Astrocyte (in vitro differentiated cells and primary cell): ENCODE measurements around the gene NCOA7. TPM values are rescaled to one million over a fixed set of nuclear protein-coding genes. Genes with fewer than 3 reads are reported as not detected.

Source experiments
- DNase-seq: peaks from one replicate; pipeline ENCODE4 v3.0.0-alpha.2; 2010; ENCODE audit warnings: low read depth
- FAIRE-seq: peaks from 2 replicates; lab custom pipeline; 2011; peaks lifted over from hg19 to GRCh38; lab: Jason Lieb, UNC
- H2AFZ ChIP-seq: 2 replicates; pipeline ENCODE4 v1.6.0; 2012; ENCODE audit warnings: low read depth, low read length, inconsistent platforms
- H3K27ac ChIP-seq: 2 replicates; pipeline ENCODE4 v1.5.1; 2011; ENCODE audit warnings: low read depth, low read length, inconsistent platforms
- H3K27me3 ChIP-seq: 2 replicates; pipeline ENCODE4 v1.6.0; 2011; ENCODE audit warnings: low read length, inconsistent platforms; ENCODE audit not compliant: insufficient read depth
- H3K36me3 ChIP-seq: 2 replicates; pipeline ENCODE4 v1.5.1; 2011; ENCODE audit warnings: low read length, inconsistent platforms; ENCODE audit not compliant: insufficient read depth
- H3K4me1 ChIP-seq: 2 replicates; pipeline ENCODE4 v1.5.1; 2011; ENCODE audit warnings: low read length, inconsistent platforms; ENCODE audit not compliant: insufficient read depth
- H3K4me2 ChIP-seq: 2 replicates; pipeline ENCODE4 v1.6.0; 2012; ENCODE audit warnings: low read length, inconsistent platforms
- H3K4me3 ChIP-seq: 2 replicates; pipeline ENCODE4 v1.5.1; 2011; ENCODE audit warnings: low read depth, mild to moderate bottlenecking, low read length, inconsistent platforms; ENCODE audit not compliant: insufficient read depth
- H3K79me2 ChIP-seq: 2 replicates; pipeline ENCODE4 v1.6.0; 2012; ENCODE audit warnings: mild to moderate bottlenecking, low read length, inconsistent platforms; ENCODE audit not compliant: insufficient read depth
- H3K9ac ChIP-seq: 2 replicates; pipeline ENCODE4 v1.6.0; 2012; ENCODE audit warnings: mild to moderate bottlenecking, low read length, inconsistent platforms
- H3K9me3 ChIP-seq: 2 replicates; pipeline ENCODE4 v1.5.1; 2012; ENCODE audit warnings: low read depth, mild to moderate bottlenecking, low read length, inconsistent platforms; ENCODE audit not compliant: insufficient read depth
- H4K20me1 ChIP-seq: 2 replicates; pipeline ENCODE4 v1.6.0; 2012; ENCODE audit warnings: low read length, inconsistent platforms; ENCODE audit not compliant: insufficient read depth
- H3K27ac Mint-ChIP-seq: one replicate; pipeline ENCODE4 v1.8.0; 2021; ENCODE audit warnings: mild to moderate bottlenecking, mixed read lengths; ENCODE audit not compliant: unreplicated experiment
- H3K27me3 Mint-ChIP-seq: one replicate; pipeline ENCODE4 v1.8.0; 2021; ENCODE audit warnings: low read depth, mixed read lengths; ENCODE audit not compliant: unreplicated experiment
- H3K36me3 Mint-ChIP-seq: one replicate; pipeline ENCODE4 v1.8.0; 2021; ENCODE audit warnings: low read depth, mixed read lengths; ENCODE audit not compliant: unreplicated experiment
- H3K4me1 Mint-ChIP-seq: one replicate; pipeline ENCODE4 v1.8.0; 2021; ENCODE audit warnings: low read depth, mixed read lengths; ENCODE audit not compliant: unreplicated experiment
- H3K4me3 Mint-ChIP-seq: one replicate; pipeline ENCODE4 v1.8.0; 2021; ENCODE audit warnings: mild to moderate bottlenecking, moderate library complexity, mixed read lengths; ENCODE audit not compliant: unreplicated experiment
- H3K9me3 Mint-ChIP-seq: one replicate; pipeline ENCODE4 v1.8.0; 2021; ENCODE audit warnings: mild to moderate bottlenecking, mixed read lengths; ENCODE audit not compliant: unreplicated experiment
- EZH2 ChIP-seq: IDR thresholded peaks from 2 replicates; pipeline ENCODE4 v1.6.1; 2012; ENCODE audit warnings: mild to moderate bottlenecking, low read length, inconsistent platforms; ENCODE audit not compliant: insufficient read depth
- total RNA-seq: library from RNA; stranded (reverse); gene quantifications from 2 replicates; pipeline ENCODE4 v1.2.1, GENCODE V29; 2021
- TF ChIP-seq, protein P1 (sequence below): IDR thresholded peaks from 2 replicates; pipeline ENCODE4 v1.5.1; 2011; ENCODE audit warnings: low read depth, mild to moderate bottlenecking, inconsistent platforms, low read length, moderate library complexity; ENCODE audit not compliant: insufficient read depth

Gene NCOA7
- total RNA-seq, 1 donor from 2014 or later = 26.0 TPM

DNA sequence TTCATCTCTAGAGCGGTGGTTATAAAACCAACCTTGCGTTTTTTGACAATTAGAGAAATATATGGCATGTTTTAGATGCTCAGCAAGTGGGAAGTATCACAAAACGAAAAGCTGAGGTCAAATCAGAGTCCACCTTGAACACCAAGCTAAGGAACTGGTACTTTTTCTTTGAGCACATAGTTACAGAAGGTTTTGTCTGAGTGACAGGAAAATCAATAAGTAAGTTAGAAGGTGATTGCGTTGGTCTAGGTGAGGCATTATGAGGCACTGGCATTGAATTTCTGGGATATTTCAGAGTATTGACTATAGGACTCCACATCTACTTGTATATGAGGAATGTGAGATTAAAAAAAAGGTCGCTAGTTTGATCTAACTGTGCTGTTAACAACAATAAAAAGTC lies 165.2 kb downstream of the NCOA7 start:
- Mint-ChIP-seq H3K9me3 (no peaks in the 10 kb centered on the region), H3K4me1 (no peaks in the 10 kb centered on the region), H3K36me3 (no peaks in the 10 kb centered on the region), H3K27me3 (no peaks in the 10 kb centered on the region), H3K4me3 (no peak overlapping the region), H3K27ac (no peak overlapping the region)
- peak overlapping the region; percentile 83 for H3K27ac ChIP-seq
- H3K36me3 ChIP-seq = no peaks in the 10 kb centered on the region
- peak overlapping the region; percentile 90 for H3K4me3 ChIP-seq
- no peaks in the 10 kb centered on the region for H3K9me3 ChIP-seq
- DNase-seq (no peak), FAIRE-seq (no peak)
- H3K4me2 ChIP-seq = peak overlapping the region; percentile 87
- peak overlapping the region; percentile 94 for H3K9ac ChIP-seq
- H3K27me3 ChIP-seq = peaks cover 2% of the 10 kb centered on the region
- no peak overlapping the region for H2AFZ ChIP-seq
- no peaks in the 10 kb centered on the region for H4K20me1 ChIP-seq
- TF ChIP-seq EZH2 = no peak
- TF ChIP-seq, protein P1, sequence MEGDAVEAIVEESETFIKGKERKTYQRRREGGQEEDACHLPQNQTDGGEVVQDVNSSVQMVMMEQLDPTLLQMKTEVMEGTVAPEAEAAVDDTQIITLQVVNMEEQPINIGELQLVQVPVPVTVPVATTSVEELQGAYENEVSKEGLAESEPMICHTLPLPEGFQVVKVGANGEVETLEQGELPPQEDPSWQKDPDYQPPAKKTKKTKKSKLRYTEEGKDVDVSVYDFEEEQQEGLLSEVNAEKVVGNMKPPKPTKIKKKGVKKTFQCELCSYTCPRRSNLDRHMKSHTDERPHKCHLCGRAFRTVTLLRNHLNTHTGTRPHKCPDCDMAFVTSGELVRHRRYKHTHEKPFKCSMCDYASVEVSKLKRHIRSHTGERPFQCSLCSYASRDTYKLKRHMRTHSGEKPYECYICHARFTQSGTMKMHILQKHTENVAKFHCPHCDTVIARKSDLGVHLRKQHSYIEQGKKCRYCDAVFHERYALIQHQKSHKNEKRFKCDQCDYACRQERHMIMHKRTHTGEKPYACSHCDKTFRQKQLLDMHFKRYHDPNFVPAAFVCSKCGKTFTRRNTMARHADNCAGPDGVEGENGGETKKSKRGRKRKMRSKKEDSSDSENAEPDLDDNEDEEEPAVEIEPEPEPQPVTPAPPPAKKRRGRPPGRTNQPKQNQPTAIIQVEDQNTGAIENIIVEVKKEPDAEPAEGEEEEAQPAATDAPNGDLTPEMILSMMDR = no peak
- H3K4me1 ChIP-seq = peaks cover 13% of the 10 kb centered on the region
- peaks cover 19% of the 10 kb centered on the region for H3K79me2 ChIP-seq

DNA sequence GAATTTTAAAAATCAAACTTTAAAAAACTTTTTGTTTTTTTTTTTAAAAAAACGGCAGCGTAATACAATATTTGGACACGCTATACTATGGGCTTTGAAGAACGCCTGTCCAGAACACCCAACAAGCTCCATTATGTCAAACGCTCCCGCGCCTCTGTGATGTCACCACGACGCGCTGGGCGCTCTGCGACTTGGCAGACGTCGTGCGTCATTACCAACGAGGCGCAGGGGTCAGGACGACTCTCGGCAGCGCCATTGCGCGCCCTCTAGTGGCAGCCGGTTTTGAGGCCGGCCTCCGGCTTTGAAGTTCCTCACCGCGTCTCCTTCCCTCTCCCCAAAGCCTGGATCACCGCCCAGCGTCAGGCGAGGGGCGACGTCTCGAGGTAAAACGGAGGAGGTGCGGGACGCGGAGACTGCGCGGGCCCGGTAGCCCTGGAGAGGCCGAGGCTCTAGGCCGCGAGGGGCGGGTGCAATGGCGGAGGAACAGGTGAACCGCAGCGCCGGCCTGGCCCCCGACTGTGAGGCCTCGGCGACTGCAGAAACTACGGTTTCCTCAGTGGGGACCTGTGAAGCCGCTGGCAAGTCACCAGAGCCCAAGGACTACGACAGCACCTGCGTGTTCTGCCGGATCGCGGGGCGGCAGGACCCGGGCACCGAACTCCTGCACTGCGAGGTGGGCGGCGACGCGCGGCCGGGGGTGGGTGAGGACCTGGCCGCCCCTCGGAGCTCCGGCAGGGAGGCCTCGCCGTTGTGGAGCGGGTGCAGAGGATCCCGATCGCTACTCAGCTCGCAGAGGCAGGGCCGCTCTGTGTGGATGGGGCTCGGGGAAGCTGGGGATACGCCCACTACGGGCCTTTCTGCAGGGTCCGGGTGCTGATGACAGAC lies 166.0 kb downstream of the NCOA7 start, which contains the start of gene HINT3:
Gene HINT3, plus strand, starts transcription at position 265 of the 885 bp plus-strand sequence. Its CDS starts 208 bp downstream, at position 473.
- H3K27me3 Mint-ChIP-seq = no peaks in the 10 kb centered on the region
- H3K9ac ChIP-seq = peak within 1 kb of the TSS; percentile 94
- no peaks in the 10 kb centered on the region for H3K9me3 Mint-ChIP-seq
- H3K4me2 ChIP-seq = peak within 1 kb of the TSS; percentile 87
- H2AFZ ChIP-seq = peak within 1 kb of the TSS; percentile 98
- H3K9me3 ChIP-seq = no peaks in the 10 kb centered on the region
- peaks cover 2% of the 10 kb centered on the region for H3K27me3 ChIP-seq
- no peak within 1 kb of the TSS for H3K4me3 Mint-ChIP-seq
- peak within 1 kb of the TSS; percentile 90 for H3K4me3 ChIP-seq
- no peaks in the 10 kb centered on the region for H3K36me3 Mint-ChIP-seq
- H3K79me2 ChIP-seq = peaks cover 19% of the 10 kb centered on the region
- H3K27ac Mint-ChIP-seq = peak within 1 kb of the TSS; percentile 31
- DNase-seq (peak; percentile 94), FAIRE-seq (peak; percentile 81)
- no peaks in the 10 kb centered on the region for H4K20me1 ChIP-seq
- TF ChIP-seq, protein P1 = peak; percentile 90
- TF ChIP-seq EZH2 = no peak
- peak within 1 kb of the TSS; percentile 83 for H3K27ac ChIP-seq
- H3K36me3 ChIP-seq = no peaks in the 10 kb centered on the region
- H3K4me1 ChIP-seq = peaks cover 13% of the 10 kb centered on the region
- no peaks in the 10 kb centered on the region for H3K4me1 Mint-ChIP-seq

DNA sequence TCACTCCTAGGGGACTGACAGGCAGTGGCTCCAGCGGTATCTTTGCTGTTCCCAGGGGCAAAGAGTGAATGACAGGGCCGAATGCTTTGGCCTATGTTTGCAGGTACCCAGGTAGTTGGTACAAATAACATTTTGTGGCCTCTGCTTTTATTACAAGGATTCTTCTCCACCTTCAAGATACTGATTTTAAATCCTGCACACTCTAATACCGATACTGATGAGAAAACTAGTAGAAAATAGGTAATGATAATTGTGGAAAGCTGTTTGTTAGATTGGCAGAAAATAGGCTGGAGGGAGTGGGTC lies 166.6 kb downstream of the NCOA7 start:
- H3K9ac ChIP-seq = peak overlapping the region; percentile 94
- peaks cover 19% of the 10 kb centered on the region for H3K79me2 ChIP-seq
- H3K36me3 ChIP-seq = no peaks in the 10 kb centered on the region
- FAIRE-seq (no peak), DNase-seq (no peak)
- H3K27ac ChIP-seq = peak overlapping the region; percentile 83
- H3K4me3 ChIP-seq = peak overlapping the region; percentile 90
- peak overlapping the region; percentile 87 for H3K4me2 ChIP-seq
- peaks cover 13% of the 10 kb centered on the region for H3K4me1 ChIP-seq
- no peak overlapping the region for H3K4me3 Mint-ChIP-seq
- H4K20me1 ChIP-seq = no peaks in the 10 kb centered on the region
- peak overlapping the region; percentile 31 for H3K27ac Mint-ChIP-seq
- no peaks in the 10 kb centered on the region for H3K9me3 Mint-ChIP-seq
- no peaks in the 10 kb centered on the region for H3K36me3 Mint-ChIP-seq
- H3K27me3 Mint-ChIP-seq = no peaks in the 10 kb centered on the region
- peak overlapping the region; percentile 98 for H2AFZ ChIP-seq
- peaks cover 2% of the 10 kb centered on the region for H3K27me3 ChIP-seq
- H3K9me3 ChIP-seq = no peaks in the 10 kb centered on the region
- TF ChIP-seq, protein P1 = no peak
- no peak for TF ChIP-seq EZH2
- no peaks in the 10 kb centered on the region for H3K4me1 Mint-ChIP-seq
